Superior temporal gyrus (tissue), 1 donor: ENCODE results near the gene SELENOV.
"Not testable (repeated sequence)": the region's sequence is repeated elsewhere in the genome, so short reads cannot be mapped to it uniquely, and the experiment has no call there.

Experiments
- DNase-seq: peaks from one replicate; pipeline ENCODE4 v3.0.0-alpha.2; 2016; ENCODE audit errors: extremely low spot score

The SELENOV gene, protein sequence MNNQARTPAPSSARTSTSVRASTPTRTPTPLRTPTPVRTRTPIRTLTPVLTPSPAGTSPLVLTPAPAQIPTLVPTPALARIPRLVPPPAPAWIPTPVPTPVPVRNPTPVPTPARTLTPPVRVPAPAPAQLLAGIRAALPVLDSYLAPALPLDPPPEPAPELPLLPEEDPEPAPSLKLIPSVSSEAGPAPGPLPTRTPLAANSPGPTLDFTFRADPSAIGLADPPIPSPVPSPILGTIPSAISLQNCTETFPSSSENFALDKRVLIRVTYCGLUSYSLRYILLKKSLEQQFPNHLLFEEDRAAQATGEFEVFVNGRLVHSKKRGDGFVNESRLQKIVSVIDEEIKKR

DNA sequence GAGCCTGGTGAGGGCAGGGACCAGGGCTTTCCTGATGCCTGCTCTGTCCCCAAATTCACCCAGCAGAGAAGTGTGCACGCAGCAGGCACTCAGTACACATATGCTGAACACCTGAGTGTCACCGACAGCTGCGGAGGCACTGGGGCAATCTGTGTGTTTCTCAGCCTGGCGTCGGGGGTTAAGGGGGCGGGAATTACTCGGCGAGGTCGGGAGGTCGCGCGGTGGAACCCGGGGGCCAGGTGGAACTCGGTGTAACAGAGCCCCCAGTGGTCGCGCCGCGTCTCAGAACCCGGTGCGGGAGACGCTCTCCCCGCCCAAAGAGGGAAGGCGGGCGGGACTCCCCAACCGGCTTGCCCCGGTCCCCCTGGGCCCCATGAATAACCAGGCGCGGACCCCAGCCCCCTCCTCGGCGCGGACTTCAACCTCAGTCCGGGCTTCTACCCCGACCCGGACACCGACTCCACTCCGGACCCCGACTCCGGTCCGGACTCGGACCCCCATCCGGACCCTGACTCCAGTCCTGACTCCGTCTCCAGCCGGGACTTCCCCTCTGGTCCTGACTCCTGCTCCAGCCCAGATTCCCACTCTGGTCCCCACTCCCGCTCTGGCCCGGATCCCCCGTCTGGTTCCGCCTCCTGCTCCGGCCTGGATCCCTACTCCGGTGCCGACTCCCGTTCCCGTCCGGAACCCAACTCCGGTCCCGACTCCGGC lies at the start of gene SELENOV:
Gene SELENOV (plus strand): TSS at position 300 of the 711 bp plus-strand sequence. CDS start 74 bp downstream, at position 374.
- no peak for DNase-seq

DNA sequence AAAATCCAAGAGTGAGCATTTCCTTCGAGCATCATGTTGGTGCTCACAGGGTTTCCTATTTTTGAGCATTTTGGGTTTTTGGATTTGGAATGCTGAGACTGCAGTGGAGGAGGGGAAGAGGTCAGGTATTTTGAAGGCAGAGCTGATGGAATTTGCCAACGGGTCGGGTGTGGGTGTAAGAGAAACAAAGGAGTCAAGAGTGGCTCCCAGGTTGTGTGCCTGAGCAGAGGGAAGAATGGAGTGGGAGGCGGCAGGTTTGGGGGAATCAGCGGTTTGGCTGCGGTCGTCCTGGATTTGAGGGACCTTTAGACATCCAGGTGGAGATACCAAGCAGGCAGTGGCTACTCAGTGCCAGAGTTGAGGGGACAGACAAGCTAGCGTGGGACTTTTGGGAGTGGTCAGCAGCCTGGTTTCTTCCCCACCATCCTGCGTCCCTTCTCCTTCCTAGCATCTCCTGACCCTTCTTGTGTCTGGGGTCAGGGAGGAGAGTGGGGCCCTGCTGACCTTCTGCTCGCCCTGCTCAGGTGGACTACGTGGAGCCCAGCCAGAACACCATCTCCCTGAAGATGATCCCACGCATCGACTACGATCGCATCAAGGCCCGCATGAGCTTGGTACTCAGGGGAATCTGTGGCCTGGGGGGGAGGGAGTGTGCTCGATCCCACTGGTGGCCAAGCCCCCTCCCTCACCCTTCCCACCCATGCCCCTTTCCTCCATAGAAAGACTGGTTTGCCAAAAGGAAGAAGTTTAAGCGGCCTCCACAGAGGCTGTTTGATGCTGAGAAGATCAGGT lies 48.8 kb upstream of the SELENOV start:
- no peak for DNase-seq

DNA sequence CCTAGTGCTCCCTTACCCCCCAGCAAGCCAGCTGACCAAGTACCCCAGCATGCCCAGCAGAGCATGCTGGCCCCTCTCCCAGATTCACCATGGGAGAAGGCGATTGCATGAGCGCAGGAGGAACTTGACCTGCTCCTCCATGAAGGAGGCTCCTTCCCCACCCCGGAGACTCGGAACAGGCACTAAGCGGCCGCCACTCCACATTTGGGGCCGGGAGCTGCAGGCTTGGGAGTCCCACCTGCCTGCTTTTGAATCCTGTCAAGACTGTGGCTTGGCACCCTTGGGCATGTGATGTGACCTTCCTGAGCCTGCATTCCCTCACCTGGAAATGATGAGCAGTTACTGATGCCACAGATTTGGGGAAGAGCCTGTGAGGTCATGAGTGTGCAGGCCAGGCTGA lies 47.0 kb upstream of the SELENOV start:
- no peak for DNase-seq

DNA sequence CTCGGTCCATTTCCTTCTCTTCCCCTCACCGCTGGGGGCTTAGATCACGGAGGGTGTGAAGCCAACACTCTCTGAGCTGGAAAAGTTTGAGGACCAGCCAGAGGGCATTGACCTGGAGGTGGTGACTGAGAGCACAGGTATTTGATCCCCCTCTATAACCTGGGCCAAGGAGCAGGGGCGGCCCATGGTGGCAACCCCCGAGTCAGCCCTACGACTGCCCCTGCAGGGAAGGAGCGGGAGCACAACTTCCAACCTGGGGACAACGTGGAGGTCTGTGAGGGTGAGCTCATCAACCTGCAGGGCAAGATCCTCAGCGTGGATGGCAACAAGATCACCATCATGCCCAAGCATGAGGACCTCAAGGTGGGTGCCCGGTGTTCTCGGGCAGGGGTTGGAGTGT lies 45.9 kb upstream of the SELENOV start:
- DNase-seq, result no peak

DNA sequence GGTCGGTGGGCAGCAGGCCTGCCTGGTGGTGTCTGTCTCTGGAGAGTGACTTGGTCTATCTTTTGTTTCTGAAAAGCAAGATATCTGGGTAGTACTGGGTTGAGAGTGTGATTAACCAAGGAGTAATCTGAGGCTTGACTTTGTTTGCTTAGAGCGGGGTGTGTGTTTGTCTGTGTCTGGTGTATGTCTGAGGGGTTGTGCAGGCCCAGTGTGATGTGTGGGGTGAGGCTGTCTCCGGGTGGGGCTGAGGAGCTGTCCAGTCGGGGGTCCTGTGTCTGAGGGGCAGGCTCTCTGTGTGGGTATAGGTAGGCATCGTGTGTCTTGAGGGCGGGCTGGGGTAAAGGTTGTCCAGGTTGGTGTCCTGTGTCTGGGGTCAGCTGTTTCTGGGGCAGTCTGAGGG lies 45.4 kb upstream of the SELENOV start:
- no peak for DNase-seq

DNA sequence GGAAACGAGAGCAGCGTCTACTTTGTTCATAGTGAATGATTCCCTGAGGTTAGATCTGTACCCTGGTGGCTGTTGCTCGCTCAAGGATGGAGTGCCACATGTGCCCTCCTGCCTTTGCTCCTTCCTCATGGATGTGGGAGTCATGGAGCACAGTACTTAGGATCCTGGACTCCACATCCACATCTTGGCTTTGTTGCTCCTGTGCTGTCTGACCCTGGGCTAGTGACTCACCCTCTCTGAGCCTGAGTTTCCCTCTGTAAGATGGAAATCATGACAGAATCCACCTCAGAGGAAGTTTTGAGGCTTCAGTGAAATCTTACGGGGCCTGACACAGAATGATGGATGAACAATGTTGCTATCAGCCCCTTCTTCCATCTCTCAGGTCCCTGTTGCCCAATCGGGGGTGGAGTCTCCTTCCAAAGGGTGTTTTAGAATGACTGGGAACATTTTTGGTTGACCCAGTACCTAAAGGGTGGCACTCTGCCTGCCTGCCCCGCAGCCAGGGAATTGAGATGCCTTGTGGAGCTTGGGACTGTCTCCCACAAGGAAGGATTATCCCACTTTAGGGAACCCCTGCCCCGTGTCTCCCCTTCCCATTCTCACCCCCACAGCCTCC lies 44.1 kb upstream of the SELENOV start:
- no peak for DNase-seq

DNA sequence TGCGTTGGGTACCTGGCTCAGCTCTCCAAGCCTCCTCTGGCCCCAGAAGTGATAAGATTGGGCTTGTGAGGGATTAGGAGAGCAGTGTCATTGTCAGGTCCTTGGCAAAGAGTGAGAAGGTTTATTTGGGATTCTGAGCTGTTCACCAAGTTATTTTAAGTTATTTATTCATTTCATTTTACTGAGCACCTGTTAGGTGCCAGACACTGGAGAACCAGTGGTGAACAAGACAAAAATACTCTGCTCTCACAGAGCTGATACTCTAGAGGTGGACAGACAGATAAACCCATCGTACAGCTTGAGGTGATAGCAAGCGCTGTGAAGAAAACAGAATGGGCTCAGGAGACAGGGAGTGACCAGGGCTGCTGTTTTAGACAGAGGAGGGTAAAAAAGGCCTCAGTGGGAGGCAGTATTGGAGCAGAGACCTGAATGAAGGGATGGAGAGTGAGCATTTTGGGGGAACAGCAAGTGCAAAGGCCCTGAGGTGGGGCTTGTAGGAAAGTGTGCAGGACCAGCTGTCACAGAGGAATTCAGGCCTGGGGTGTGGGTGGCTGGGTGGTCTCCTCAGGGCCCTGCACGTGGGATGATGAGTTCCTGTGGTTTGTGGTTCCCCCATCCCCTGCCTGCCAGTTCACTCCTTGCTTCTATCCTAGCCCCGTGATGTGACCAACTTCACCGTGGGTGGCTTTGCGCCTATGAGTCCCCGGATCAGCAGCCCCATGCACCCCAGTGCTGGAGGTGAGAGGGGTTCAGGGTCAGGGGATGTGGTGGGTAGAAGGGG lies 43.0 kb upstream of the SELENOV start:
- no peak for DNase-seq

DNA sequence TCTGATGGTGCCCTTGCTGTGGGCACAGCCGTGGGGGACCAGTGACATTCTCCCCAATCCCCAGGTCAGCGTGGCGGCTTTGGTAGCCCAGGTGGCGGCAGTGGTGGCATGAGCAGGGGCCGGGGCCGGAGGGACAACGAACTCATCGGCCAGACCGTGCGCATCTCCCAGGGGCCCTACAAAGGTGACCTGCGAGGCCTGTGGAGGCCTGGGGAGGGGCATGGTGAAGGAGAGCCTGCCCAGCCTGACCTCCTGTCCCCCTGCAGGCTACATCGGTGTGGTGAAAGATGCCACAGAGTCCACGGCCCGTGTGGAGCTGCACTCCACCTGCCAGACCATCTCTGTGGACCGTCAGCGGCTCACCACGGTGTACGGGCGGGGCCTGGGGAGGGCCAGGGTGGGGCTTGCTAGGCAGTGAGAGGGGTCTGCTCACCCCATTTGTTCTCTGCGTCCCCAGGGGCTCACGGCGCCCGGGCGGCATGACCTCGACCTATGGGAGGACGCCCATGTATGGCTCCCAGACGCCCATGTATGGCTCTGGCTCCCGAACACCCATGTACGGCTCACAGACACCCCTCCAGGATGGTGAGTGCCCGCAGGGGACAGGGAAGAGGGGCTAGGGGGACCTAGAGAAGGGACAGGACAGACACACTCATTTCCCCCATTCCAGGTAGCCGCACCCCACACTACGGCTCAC lies 42.0 kb upstream of the SELENOV start:
- no peak for DNase-seq

DNA sequence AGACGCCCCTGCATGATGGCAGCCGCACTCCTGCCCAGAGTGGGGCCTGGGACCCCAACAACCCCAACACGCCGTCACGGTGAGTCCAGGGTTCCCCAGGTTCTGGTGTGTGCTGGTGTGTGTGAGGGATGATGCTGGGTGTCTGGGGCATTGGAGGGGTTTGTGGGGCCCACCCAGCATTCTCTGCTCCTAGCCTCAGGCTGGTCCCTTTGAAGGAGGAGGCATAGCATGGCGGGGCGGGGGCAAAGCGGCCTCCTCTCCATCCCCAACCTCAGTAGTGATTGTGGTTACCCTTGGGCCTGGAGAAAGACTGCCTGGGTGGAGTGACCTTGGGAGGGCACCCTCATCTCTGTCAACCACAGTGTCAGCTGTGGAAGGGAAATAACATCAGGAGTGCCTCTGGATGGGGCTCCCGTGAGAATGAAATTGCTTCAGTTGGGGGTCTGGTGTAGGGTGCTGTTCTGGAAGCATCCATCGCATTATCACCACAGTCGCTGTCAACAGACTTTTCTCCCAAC lies 41.4 kb upstream of the SELENOV start:
- DNase-seq, result no peak

DNA sequence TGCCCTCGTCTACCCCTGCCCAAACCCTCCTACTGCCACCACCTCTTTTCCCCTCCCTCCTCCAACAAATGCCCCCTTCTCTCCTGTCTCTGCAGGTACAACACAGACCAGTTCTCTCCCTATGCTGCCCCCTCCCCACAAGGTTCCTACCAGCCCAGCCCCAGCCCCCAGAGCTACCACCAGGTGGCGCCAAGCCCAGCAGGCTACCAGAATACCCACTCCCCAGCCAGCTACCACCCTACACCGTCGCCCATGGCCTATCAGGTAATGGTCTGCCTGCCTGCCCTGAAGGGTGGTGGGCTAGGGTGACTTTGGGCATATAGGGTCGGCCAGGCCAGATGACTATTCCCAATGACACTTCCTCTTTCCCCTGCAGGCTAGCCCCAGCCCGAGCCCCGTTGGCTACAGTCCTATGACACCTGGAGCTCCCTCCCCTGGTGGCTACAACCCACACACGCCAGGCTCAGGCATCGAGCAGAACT lies 40.8 kb upstream of the SELENOV start:
- peak; percentile 35 for DNase-seq

DNA sequence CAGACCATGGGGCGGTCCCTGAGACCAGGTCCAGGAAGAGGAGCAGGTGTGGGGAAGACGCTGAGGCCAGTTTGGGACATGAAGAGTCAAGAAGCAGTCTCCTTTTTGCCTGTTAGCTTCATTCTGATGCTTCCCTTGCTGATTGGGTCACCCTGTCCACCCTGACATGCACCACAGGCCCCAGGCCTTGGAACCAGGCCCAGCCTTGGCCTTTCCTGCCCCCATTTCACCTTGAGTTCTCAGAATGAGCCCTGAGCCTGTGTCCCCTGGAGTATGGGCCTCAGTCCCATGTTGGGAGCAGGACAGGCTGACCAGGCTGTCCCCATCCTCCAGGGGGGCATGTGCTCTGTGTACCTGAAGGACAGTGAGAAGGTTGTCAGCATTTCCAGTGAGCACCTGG lies 39.2 kb upstream of the SELENOV start:
- no peak for DNase-seq

DNA sequence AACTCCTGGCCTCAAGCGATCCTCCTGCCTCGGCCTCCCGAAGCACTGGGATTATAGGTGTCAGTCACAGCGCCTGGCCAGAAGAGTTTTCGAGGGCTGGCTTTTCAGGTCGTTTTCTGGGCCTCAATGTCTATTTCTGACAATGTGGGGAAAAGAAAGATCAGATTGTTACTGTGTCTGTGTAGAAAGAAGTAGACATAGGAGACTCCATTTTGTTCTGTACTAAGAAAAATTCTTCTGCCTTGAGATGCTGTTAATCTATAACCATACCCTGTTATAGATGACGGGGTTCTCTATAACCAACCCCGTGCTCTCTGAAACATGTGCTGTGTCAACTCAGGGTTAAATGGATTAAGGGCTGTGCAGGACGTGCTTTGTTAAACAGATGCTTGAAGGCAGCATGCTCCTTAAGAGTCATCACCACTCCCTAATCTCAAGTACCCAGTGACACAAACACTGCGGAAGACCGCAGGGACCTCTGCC lies 35.6 kb upstream of the SELENOV start:
- not testable (repeated sequence) for DNase-seq

DNA sequence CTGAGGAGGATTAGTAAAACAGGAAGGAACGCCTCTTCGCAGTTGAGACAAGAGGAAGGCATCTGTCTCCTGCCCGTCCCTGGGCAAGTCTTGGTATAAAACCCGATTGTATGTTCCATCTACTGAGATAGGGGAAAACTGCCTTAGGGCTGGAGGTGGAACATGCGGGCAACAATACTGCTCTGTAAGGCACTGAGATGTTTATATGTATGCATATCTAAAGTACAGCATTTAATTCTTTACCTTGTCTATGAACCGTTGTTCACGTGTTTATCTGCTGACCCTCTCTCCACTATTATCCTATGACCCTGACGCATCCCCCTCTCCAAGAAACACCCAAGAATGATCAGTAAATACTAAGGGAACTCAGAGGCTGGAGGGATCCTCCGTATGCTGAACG lies 35.0 kb upstream of the SELENOV start:
- DNase-seq, result no peak

DNA sequence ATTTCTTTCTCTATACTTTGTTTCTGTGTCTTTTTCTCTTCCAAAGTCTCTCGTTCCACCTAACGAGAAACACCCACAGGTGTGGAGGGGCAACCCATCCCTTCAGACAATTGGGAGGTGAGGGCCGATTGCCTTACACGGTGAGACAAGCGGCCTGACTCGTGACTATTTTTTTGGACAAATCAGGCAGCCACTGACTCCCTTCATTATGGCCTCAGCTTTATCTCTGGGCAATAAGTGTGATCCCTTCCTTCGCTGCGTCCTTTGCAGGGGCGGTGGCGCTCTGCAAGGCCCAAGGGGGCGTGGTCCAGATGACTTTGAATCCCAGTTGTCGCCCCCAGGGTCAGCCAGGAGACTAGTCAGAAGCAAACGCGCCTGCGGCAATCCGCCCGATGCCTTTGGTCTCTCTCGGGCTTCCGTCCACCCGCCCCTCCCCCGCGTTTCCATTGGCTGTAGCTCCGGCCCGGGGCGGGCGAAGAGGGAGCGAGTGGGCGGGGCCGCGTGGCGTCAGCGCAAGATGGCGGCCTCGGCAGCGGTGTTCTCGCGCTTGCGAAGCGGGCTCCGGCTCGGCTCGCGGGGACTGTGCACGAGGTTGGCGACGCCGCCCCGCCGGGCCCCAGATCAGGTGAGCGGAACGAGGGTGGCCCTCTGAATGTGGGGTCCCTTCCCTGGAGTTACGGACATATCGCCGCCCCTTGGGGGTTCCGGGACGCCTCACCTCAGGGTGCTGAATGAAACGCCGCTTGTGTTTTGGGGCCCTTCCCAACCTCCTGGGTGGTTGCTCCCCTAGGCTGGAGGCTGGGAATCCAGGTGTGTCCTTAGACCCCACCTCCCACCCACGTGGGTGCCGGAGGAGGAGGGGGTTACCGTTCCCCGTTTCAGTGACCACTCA lies 34.4 kb upstream of the SELENOV start, which contains the start of gene TIMM50:
Gene TIMM50 (plus strand): TSS at position 502 of the 892 bp plus-strand sequence. CDS start 16 bp downstream, at position 518.
- DNase-seq, result peak; percentile 96

DNA sequence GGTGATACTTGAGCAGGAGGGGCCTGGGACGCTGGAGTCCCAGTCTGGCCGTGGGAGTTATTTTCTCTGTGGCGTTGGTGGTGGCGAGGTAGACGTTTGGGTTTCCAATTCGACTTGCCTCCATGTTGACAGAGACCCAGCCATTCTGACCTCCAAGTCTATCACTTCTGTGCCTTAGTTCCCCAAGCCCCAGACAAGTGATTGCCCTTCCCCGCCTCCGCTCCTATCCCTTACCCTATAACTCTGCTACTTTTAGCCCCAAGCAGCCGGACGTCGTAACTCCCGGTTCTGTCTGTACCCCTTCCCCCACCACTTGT lies 33.8 kb upstream of the SELENOV start:
- DNase-seq, result no peak

DNA sequence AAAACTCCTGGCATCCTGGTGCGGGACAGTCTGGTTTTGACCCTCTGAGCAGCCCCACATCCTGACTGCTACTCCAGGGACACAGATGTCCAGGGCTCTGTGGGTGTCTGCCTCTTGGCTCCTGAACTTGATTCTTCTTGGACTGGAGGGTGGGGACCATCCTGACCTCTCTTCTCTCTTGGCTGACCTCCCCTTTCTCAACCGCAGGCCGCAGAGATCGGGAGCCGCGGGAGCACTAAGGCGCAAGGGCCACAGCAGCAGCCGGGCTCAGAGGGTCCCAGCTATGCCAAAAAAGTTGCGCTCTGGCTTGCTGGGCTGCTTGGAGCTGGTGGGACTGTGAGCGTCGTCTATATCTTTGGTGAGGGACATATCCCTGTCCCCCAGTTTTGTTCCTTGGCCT lies 33.3 kb upstream of the SELENOV start:
- no peak for DNase-seq

DNA sequence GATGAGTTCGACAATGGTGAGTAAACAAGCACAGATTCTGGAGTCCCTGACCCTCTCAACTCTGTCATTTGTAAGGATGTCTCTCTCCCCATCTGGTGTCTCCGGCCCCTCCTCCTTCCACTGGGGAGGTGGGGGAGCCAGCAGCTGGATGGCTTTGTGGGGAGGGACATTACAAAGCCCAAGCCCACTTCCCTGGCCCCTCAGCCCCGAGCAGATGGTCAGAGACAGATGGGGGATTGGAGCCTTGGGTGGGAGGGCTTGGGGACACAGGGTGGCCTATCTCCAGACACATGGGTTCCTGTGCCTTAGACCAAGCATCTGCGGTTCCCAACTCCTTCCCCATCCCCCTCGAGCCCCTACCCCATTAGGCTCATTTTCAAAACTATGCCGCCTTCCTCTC lies 31.8 kb upstream of the SELENOV start:
- no peak for DNase-seq

DNA sequence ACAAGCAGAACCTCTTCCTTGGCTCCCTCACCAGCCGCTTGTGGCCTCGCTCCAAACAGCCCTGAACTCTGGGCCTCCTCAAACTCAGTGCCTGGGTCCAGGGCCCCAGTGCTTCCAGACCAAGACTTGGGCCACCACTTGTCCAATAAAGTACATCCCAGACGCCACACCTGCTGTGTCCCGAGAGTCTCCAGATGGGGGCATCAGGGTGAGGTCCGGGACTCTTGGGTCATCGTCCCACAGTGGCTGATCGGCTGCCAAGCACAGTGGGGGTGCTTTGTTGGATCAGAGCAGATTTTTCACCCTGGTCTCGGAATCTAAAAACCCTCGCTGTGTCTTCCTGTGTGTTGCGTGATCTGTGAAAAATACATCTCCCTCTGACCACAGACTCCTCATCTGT lies 25.2 kb upstream of the SELENOV start:
- DNase-seq, result no peak

DNA sequence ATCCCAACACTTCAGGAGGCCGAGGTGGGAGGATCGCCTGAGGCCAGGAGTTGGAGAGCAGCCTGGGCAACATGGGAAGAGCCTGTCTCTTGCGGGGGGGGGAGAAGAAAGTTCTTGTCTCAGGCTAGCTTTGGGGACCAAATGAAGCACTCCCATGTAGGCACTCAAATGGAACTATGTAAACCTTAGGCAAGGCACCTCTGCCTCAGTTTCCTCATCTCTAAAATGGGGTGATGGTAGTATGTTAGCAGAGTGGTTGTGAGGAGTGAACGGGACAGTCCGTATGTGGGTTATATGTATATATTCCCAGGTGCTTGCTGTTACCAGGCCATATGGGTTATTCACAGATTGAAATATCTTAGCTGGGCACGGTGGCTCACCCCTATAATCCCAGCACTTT lies 22.7 kb upstream of the SELENOV start:
- DNase-seq, result no peak
